Thoracic aorta (tissue), 2 donors: Measurements from ENCODE around the gene PXMP4. TPM values are rescaled to one million over a fixed set of nuclear protein-coding genes. Genes with fewer than 3 reads are reported as not detected.

Experiments used
- ATAC-seq: fragments of 150-250 bp; one replicate; pipeline ENCODE4 v1.8.0; 2017; ENCODE audit warnings: low read depth; ENCODE audit not compliant: insufficient number of reproducible peaks, low FRiP score
- DNase-seq: peaks from one replicate; pipeline ENCODE4 v3.0.0-alpha.2; 2020; ENCODE audit warnings: low spot score
- H3K27ac ChIP-seq, 2 donors: fragments of 200-600 bp; sonication (generic); 1 replicate in 1 of 2; 2 replicates in 1 of 2; pipeline ENCODE4 v1.5.1; 2016; ENCODE audit warnings: mild to moderate bottlenecking in 2 of 2, moderate library complexity in 2 of 2
- H3K27me3 ChIP-seq: fragments of 200-600 bp; sonication (generic); replicated peaks from 2 replicates; pipeline ENCODE4 v1.6.0; 2016; ENCODE audit warnings: mild to moderate bottlenecking; ENCODE audit not compliant: insufficient read depth
- H3K36me3 ChIP-seq: fragments of 200-600 bp; sonication (generic); one replicate; pipeline ENCODE4 v1.5.1; 2016
- H3K4me1 ChIP-seq, 2 donors: fragments of 200-600 bp; sonication (generic); 1 replicate in 1 of 2; 2 replicates in 1 of 2; pipeline versions ENCODE4 v1.5.1 to v1.6.0; 2016; ENCODE audit warnings: low read depth in 2 of 2, mild to moderate bottlenecking in 1 of 2; ENCODE audit not compliant: control insufficient read depth in 1 of 2
- H3K4me3 ChIP-seq: fragments of 200-600 bp; sonication (generic); 2 replicates; pipeline ENCODE4 v1.5.1; 2016; ENCODE audit warnings: mild to moderate bottlenecking
- H3K9me3 ChIP-seq: fragments of 200-600 bp; sonication (generic); 2 replicates; pipeline ENCODE4 v1.5.1; 2016
- CTCF ChIP-seq: fragments of 200-600 bp; sonication (generic); IDR thresholded peaks from one replicate; pipeline ENCODE4 v1.5.1; 2019; ENCODE audit warnings: antibody characterized with exemption
- total RNA-seq, 2 donors: library from RNA; depleted of rRNA; stranded (reverse); fragments of >200 nt; gene quantifications; one replicate each; pipeline versions ENCODE4 v1.1.0 to v1.2.3, GENCODE V29; 2016

Gene PXMP4
- total RNA-seq, 2 donors from 2014 or later: 3.3 to 4.1 TPM

DNA sequence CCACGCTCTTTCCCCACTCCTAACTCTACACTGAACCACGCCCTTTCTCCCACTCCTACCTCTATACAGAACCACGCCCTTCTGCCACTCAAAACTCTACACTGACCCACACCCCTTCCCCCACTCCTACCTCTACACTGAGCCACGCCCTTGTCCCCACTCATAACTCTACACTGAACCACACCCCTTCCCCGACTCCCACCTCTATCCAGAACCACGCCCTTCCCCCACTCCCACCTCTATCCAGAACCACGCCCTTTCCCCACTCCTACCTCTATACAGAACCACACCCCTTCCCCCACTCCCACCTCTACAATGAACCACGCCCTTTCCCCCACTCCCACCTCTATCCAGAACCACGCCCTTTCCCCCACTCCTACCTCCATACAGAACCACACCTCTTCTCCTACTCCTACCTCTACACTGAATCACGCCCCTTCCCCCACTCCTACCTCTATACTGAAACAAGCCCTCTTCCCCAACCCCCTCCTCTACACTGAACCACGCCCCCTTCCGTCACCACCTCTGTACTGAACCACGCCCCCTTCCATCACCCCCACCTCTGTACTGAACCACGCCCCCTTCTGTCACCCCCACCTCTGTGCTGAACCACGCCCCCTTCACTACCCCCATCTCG, 10.1 kb downstream of the PXMP4 start:
- Histone ChIP-seq H3K4me3 (no peak overlapping the region), H3K9me3 (no peaks in the 10 kb centered on the region), H3K4me1 (no peaks in the 10 kb centered on the region), H3K36me3 (peaks cover 39% of the 10 kb centered on the region), H3K27me3 (no peaks in the 10 kb centered on the region), H3K27ac (no peak overlapping the region)
- ATAC-seq (no peak), DNase-seq (no peak)
- TF ChIP-seq CTCF: no peak

- DNase-seq (no peak), ATAC-seq (no peak)
- Histone ChIP-seq H3K36me3 (peaks cover 39% of the 10 kb centered on the region), H3K27ac (no peak overlapping the region), H3K27me3 (no peaks in the 10 kb centered on the region), H3K4me3 (no peak overlapping the region), H3K9me3 (no peaks in the 10 kb centered on the region), H3K4me1 (no peaks in the 10 kb centered on the region)
- TF ChIP-seq CTCF: no peak
These were observed 10.7 kb downstream of the PXMP4 start for GRCh38 chr20:33709398-33709797.

DNA sequence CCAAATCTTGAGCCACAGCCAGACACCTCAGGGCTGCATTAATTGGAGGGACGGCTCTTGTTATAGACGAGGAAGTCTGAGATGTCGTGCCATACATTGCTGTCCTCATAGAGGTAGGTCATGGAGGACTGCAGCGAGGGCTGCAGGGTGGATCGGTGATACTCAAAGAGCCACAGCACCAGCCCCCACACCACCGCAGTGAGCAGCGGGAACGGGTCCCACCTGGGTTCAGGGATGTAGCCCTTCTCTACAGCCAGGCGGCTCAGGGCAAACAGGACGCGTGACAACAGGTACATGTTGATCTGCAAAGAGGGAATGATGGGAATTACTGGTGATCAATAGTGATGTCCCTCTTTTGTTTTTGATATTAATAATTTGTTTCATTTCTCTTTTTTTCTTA, 12.4 kb downstream of the PXMP4 start:
- Histone ChIP-seq H3K36me3 (peaks cover 31% of the 10 kb centered on the region), H3K9me3 (no peaks in the 10 kb centered on the region), H3K4me3 (no peak overlapping the region), H3K27me3 (no peaks in the 10 kb centered on the region), H3K27ac (no peak overlapping the region), H3K4me1 (no peaks in the 10 kb centered on the region)
- TF ChIP-seq CTCF: no peak
- DNase-seq: no peak
- no peak for ATAC-seq

DNA sequence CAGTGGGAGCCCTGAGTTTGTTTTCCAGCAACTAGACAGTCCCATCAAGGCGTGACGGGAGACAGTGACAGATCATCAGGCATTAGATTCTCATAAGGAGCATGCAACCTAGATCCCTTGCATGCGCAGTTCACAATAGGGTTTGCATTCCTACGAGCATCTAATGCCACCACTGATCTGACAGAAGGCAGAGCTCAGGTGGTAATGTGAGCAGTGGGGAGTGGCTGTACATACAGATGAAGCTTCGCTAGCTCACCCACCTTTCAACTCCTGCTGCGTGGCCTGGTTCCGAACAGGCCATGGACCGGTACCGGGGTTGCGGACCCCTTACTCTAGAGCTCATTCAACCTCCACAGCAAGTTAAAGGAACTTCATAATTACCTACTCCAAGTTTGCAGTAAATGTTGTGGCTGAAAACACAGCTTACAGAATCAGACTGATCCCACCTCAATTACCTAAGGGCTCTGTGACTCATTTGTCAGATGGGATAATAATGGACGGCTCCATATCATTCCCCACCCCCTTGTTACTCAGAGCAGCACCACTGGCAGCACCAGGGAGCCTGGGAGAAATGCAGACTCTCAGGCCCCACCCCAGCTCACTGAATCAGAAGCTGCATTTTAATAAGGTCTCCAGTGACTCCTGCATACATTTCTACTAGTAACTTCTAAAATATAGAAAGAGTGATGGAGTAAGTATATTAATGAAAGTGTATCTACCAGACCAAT, 15.7 kb downstream of the PXMP4 start:
- DNase-seq: no peak
- ATAC-seq: no peak
- Histone ChIP-seq H3K4me3 (no peak overlapping the region), H3K27ac (no peak overlapping the region), H3K36me3 (peaks cover 10% of the 10 kb centered on the region), H3K4me1 (no peaks in the 10 kb centered on the region), H3K27me3 (no peaks in the 10 kb centered on the region), H3K9me3 (no peaks in the 10 kb centered on the region)
- TF ChIP-seq CTCF: no peak

DNA sequence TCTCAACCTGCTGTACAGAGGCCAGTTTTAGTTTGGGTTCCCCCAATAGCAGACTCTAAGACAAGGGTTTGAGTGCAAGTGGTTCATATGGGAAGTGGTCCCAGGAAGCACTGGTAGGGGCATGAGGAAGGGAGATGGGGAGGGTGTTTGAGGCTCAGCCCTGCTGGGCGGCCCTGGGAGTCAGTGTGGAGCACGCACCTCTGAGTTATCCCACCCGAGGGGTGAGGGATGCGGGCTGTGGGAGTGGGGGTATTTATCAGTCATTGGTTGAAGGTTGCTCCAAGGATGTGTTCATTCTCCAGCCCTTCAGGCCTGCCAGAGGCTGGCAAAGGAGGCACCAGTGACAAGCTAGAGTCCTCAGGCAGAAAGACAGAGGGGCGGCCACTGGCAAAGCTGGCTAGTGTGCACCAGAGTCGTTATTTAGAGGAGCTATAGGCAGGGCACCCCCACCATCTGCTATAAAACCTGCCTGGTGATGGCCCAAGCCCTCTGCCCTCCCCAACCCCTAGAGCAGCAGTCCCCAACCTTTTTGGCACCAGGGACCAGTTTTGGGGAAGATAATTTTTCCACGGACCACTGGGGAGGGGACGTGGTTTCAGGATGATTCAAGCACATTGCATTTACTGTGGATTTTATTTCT, 16.5 kb downstream of the PXMP4 start:
- TF ChIP-seq CTCF: no peak
- H3K36me3 ChIP-seq: peaks cover 10% of the 10 kb centered on the region
- DNase-seq: no peak
- H3K27me3 ChIP-seq: no peaks in the 10 kb centered on the region
- ATAC-seq: no peak
- H3K27ac ChIP-seq: no peak overlapping the region
- no peaks in the 10 kb centered on the region for H3K9me3 ChIP-seq
- H3K4me3 ChIP-seq: no peak overlapping the region
- no peaks in the 10 kb centered on the region for H3K4me1 ChIP-seq
